Endothelial cell of umbilical vein (primary cell): ENCODE results near the gene CATSPER3. TPM values are rescaled to one million over a fixed set of nuclear protein-coding genes. Genes with fewer than 3 reads are reported as not detected.

Experiments
- BruUV-seq: library from RNA; stranded (reverse); fragments of 400-500 nt; replicated peaks from 2 replicates; lab custom pipeline; 2021; lab: Mats Ljungman, UMichigan
- CTCF ChIA-PET: fragments of 300-600, 350-600 bp; sonication (Branson Sonifier 250); formaldehyde crosslinking; loops from one replicate; lab custom pipeline; 2021; ENCODE audit warnings: antibody characterized with exemption, inconsistent platforms; lab: Charles Lee
- POLR2A ChIA-PET: fragments of 300-600, 350-600 bp; sonication (Branson Sonifier 250); formaldehyde crosslinking; loops from one replicate; lab custom pipeline; 2021; ENCODE audit warnings: antibody characterized with exemption, inconsistent platforms; lab: Charles Lee
- DNase-seq: peaks from one replicate; pipeline ENCODE4 v3.0.0-alpha.2; 2011; ENCODE audit warnings: low read depth, low spot score
- FAIRE-seq: peaks from 2 replicates; lab custom pipeline; 2011; peaks lifted over from hg19 to GRCh38; lab: Jason Lieb, UNC
- H2AFZ ChIP-seq: 2 replicates; pipeline ENCODE4 v1.6.0; 2012; ENCODE audit warnings: low read depth, low read length, control low read depth, inconsistent platforms
- H3K27ac ChIP-seq: 2 replicates; pipeline ENCODE4 v1.5.1; 2011; ENCODE audit warnings: low read depth, mild to moderate bottlenecking, control low read depth, low read length, moderate library complexity; ENCODE audit not compliant: insufficient read depth
- H3K27me3 ChIP-seq, 2 experiments: 2 replicates each; pipeline versions ENCODE4 v1.6.0 to v1.6.1; 2011; ENCODE audit warnings: low read length in 2 of 2, mixed read lengths in 1 of 2; ENCODE audit not compliant: control insufficient read depth in 2 of 2, insufficient read depth in 2 of 2
- H3K36me3 ChIP-seq, 2 experiments: 2 replicates in 1 of 2; 3 replicates in 1 of 2; pipeline ENCODE4 v1.5.1; 2011; ENCODE audit warnings: low read length in 2 of 2, mild to moderate bottlenecking in 1 of 2, moderate library complexity in 1 of 2; ENCODE audit not compliant: control insufficient read depth in 2 of 2, insufficient read depth in 2 of 2; ENCODE audit errors: extremely low read depth in 1 of 2
- H3K4me1 ChIP-seq: 3 replicates; pipeline ENCODE4 v1.5.1; 2011; ENCODE audit warnings: mild to moderate bottlenecking, low read length; ENCODE audit not compliant: control insufficient read depth, insufficient read depth; ENCODE audit errors: extremely low read depth
- H3K4me2 ChIP-seq: 2 replicates; pipeline ENCODE4 v1.6.1; 2011; ENCODE audit warnings: low read length, control low read depth, mixed read lengths; ENCODE audit not compliant: insufficient read depth
- H3K4me3 ChIP-seq, 3 experiments: fragments of 200-600 bp in 1 of 3; sonication (generic), shearing (Covaris generic) in 1 of 3; replicated peaks in 1 of 3; 2 replicates each; pipeline ENCODE4 v1.5.1; 2011 to 2016; ENCODE audit warnings: control low read depth in 3 of 3, low read length in 3 of 3, mild to moderate bottlenecking in 2 of 3, inconsistent platforms in 1 of 3, low read depth in 1 of 3, moderate library complexity in 1 of 3; ENCODE audit not compliant: insufficient read depth in 1 of 3
- H3K79me2 ChIP-seq: 2 replicates; pipeline ENCODE4 v1.6.0; 2012; ENCODE audit warnings: low read length, inconsistent platforms; ENCODE audit not compliant: control insufficient read depth, insufficient read depth
- H3K9ac ChIP-seq: replicated peaks from 2 replicates; pipeline ENCODE3; 2011; ENCODE audit warnings: low read length, control low read depth; ENCODE audit not compliant: insufficient read depth; ENCODE audit errors: extremely low read depth
- H3K9me1 ChIP-seq: replicated peaks from 3 replicates; pipeline ENCODE4 v1.6.0; 2011; ENCODE audit warnings: mild to moderate bottlenecking, low read length; ENCODE audit not compliant: control insufficient read depth, insufficient read depth; ENCODE audit errors: extremely low read depth
- H3K9me3 ChIP-seq: replicated peaks from 2 replicates; pipeline ENCODE4 v1.5.1; 2012; ENCODE audit warnings: low read length, inconsistent platforms; ENCODE audit not compliant: control insufficient read depth, insufficient read depth
- H4K20me1 ChIP-seq: replicated peaks from 2 replicates; pipeline ENCODE3; 2011; ENCODE audit warnings: mild to moderate bottlenecking, low read length; ENCODE audit not compliant: control insufficient read depth, insufficient read depth; ENCODE audit errors: extremely low read depth
- EZH2 ChIP-seq: IDR thresholded peaks from 2 replicates; pipeline ENCODE4 v1.6.1; 2012; ENCODE audit warnings: borderline replicate concordance, low read depth, mild to moderate bottlenecking, moderate library complexity, low read length, inconsistent platforms; ENCODE audit not compliant: severe bottlenecking
- FOS ChIP-seq: IDR thresholded peaks from 2 replicates; pipeline ENCODE4 v1.6.1; 2011; ENCODE audit warnings: mild to moderate bottlenecking, low read length, moderate library complexity, borderline replicate concordance; ENCODE audit not compliant: insufficient read depth
- GATA2 ChIP-seq: IDR thresholded peaks from 2 replicates; pipeline ENCODE4 v1.7.0; 2011; ENCODE audit warnings: low read depth, mild to moderate bottlenecking, moderate library complexity, mixed read lengths, low read length; ENCODE audit not compliant: insufficient read length, insufficient read depth
- JUN ChIP-seq: IDR thresholded peaks from 2 replicates; pipeline ENCODE4 v1.6.1; 2011; ENCODE audit warnings: borderline replicate concordance, low read depth; ENCODE audit not compliant: insufficient read length, insufficient read depth
- MAX ChIP-seq: IDR thresholded peaks from 2 replicates; pipeline ENCODE4 v1.6.1; 2011; ENCODE audit not compliant: insufficient read depth, insufficient read length
- MYC ChIP-seq: IDR thresholded peaks from one replicate; pipeline ENCODE4 v1.6.1; 2011; ENCODE audit warnings: mild to moderate bottlenecking, low read depth, low read length
- POLR2A ChIP-seq: IDR thresholded peaks from 2 replicates; pipeline ENCODE4 v1.6.1; 2012; ENCODE audit warnings: low read depth, mild to moderate bottlenecking, control low read depth, low read length
- POLR2AphosphoS5 ChIP-seq: IDR thresholded peaks from 2 replicates; pipeline ENCODE4 v1.6.1; 2012; ENCODE audit warnings: low read depth, mild to moderate bottlenecking, control low read depth, low read length, moderate library complexity; ENCODE audit not compliant: insufficient read depth
- dilution Hi-C: fragments of 300-500 bp; cut with MboI; formaldehyde crosslinking; loops from one replicate; pipeline ENCODE4 v1.15.0; 2019; ENCODE audit warnings: low sequenced_read_pairs; ENCODE audit not compliant: extremely low pct_ligation_motif_present
- intact Hi-C: fragments of 100-400 bp; cut with micrococcal nuclease; formaldehyde crosslinking; loops from one replicate; pipeline ENCODE4 v1.10.0; 2022
- polyA plus RNA-seq, 4 experiments: library from polyadenylated mRNA; depleted of rRNA in 3 of 4; stranded (reverse) in 3 of 4; unstranded in 1 of 4; fragments of >200 nt; gene quantifications; 2 replicates each; pipeline versions ENCODE4 v1.2.1 to v1.2.3, GENCODE V29; 2011 to 2012; ENCODE audit warnings: missing spikeins in 1 of 4
- total RNA-seq: library from RNA; stranded (reverse); gene quantifications from 2 replicates; pipeline ENCODE4 v1.2.3, GENCODE V29; 2021
- TF ChIP-seq, protein P1 (sequence below), 2 donors: IDR thresholded peaks; 1 replicate in 1 of 2; 2 replicates in 1 of 2; pipeline ENCODE4 v1.5.1; 2011; ENCODE audit warnings: low read length in 2 of 2, mild to moderate bottlenecking in 2 of 2, moderate library complexity in 2 of 2, control low read depth in 1 of 2, inconsistent platforms in 1 of 2, low read depth in 1 of 2; ENCODE audit not compliant: insufficient read depth in 1 of 2; ENCODE audit errors: extremely low read depth in 1 of 2

Gene CATSPER3
- total and polyA plus RNA-seq, 2 donors (not counting 3 experiments of a cell fraction or from before 2014, with no cell fraction given): 0.43 to 0.71 TPM

DNA sequence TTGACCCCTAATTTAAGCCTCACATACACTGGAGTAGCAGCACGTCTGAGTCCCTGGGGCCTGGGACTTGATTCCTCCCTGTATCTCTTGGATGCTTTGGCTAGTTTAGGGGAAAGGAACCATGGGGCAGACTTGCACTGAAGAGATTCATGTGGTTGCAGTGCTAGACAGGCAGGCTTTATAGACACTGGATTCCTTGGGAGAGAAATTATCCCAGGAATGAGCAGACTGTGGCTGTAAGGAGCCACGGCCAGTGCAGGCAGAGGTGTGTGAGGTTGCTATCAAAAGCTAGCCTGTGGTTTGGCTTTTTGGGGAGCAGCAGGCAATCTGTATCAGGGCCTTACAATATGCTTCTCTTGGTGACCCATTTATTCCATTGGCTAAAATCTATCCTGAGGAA, 86.8 kb downstream of the CATSPER3 start:
- Histone ChIP-seq H2AFZ (no peak overlapping the region), H3K4me2 (no peak overlapping the region), H3K27ac (no peak overlapping the region), H3K9me1 (no peaks in the 10 kb centered on the region), H3K9ac (no peak overlapping the region), H3K4me1 (no peaks in the 10 kb centered on the region), H4K20me1 (no peaks in the 10 kb centered on the region), H3K36me3 (no peaks in the 10 kb centered on the region), H3K4me3 (no peak overlapping the region), H3K27me3 (peaks cover 48 to 52% of the 10 kb centered on the region in 2 experiments), H3K79me2 (no peaks in the 10 kb centered on the region), H3K9me3 (no peaks in the 10 kb centered on the region)
- dilution Hi-C loops: no loop called here
- DNase-seq (no peak), FAIRE-seq (no peak)
- BruUV-seq: no TSS peak
- POLR2A ChIA-PET: no interaction called here
- intact Hi-C loops: no loop called here
- CTCF ChIA-PET: interaction anchor here (0.9 kb wide), 1 partner anchor 8 kb away, joined by 3 read pairs; no protein-coding TSS in a partner anchor
- TF ChIP-seq MYC: no peak
- no peak for TF ChIP-seq FOS
- TF ChIP-seq EZH2: no peak
- no peak for TF ChIP-seq JUN
- TF ChIP-seq GATA2: no peak
- TF ChIP-seq POLR2AphosphoS5: no peak
- TF ChIP-seq MAX: no peak
- no peak for TF ChIP-seq POLR2A
- TF ChIP-seq, protein P1, sequence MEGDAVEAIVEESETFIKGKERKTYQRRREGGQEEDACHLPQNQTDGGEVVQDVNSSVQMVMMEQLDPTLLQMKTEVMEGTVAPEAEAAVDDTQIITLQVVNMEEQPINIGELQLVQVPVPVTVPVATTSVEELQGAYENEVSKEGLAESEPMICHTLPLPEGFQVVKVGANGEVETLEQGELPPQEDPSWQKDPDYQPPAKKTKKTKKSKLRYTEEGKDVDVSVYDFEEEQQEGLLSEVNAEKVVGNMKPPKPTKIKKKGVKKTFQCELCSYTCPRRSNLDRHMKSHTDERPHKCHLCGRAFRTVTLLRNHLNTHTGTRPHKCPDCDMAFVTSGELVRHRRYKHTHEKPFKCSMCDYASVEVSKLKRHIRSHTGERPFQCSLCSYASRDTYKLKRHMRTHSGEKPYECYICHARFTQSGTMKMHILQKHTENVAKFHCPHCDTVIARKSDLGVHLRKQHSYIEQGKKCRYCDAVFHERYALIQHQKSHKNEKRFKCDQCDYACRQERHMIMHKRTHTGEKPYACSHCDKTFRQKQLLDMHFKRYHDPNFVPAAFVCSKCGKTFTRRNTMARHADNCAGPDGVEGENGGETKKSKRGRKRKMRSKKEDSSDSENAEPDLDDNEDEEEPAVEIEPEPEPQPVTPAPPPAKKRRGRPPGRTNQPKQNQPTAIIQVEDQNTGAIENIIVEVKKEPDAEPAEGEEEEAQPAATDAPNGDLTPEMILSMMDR (IDR thresholded peaks at IDR 0.05; ENCODE audit: extremely low read depth in 1 of 2, insufficient read depth in 1 of 2, low read depth in 1 of 2, low read length in 2 of 2): no peak
